GM12878 (cell line): Measurements from ENCODE around the gene GUK1. TPM values are rescaled to one million over a fixed set of nuclear protein-coding genes. Genes with fewer than 3 reads are reported as not detected.

Experiments used
- ATF7 ChIP-seq: fragments of 450-650 bp; IDR thresholded peaks from 2 replicates; pipeline ENCODE4 v1.6.1; 2016; ENCODE audit warnings: low read depth, mild to moderate bottlenecking
- DPF2 ChIP-seq: fragments of 450-650 bp; IDR thresholded peaks from 2 replicates; pipeline ENCODE4 v1.6.1; 2017; ENCODE audit warnings: mild to moderate bottlenecking
- MTA2 ChIP-seq: fragments of 450-650 bp; IDR thresholded peaks from 2 replicates; pipeline ENCODE4 v1.6.1; 2016; ENCODE audit warnings: low read depth, mild to moderate bottlenecking, moderate library complexity
- NFIC ChIP-seq: IDR thresholded peaks from 2 replicates; pipeline ENCODE4 v1.6.1; 2012; ENCODE audit warnings: low read depth, mild to moderate bottlenecking, inconsistent platforms, low read length, moderate library complexity
- NKRF ChIP-seq: fragments of 450-650 bp; conservative IDR thresholded peaks from 2 replicates; pipeline ENCODE4 v1.6.1; 2017; ENCODE audit warnings: mild to moderate bottlenecking, moderate library complexity
- RUNX3 ChIP-seq: IDR thresholded peaks from 2 replicates; pipeline ENCODE4 v1.6.1; 2012; ENCODE audit warnings: low read length, inconsistent platforms
- SIN3A ChIP-seq: IDR thresholded peaks from 2 replicates; pipeline ENCODE4 v1.6.1; 2012; ENCODE audit warnings: low read depth, low read length, improper control_type of control experiment
- YY1 ChIP-seq: IDR thresholded peaks from 2 replicates; pipeline ENCODE4 v1.6.1; 2011; ENCODE audit warnings: low read depth, mild to moderate bottlenecking, low read length
- polyA plus RNA-seq, 11 experiments: library from polyadenylated mRNA; depleted of rRNA in 4 of 11; unstranded in 6 of 11; stranded (reverse) in 5 of 11; fragments of >200 nt; fragmentation: Nextera tagmentation in 4 of 11; fragmentation: Illumina TruSeq in 1 of 11; extraction: Ambion mirVana in 4 of 11; extraction: Trizol in 1 of 11; gene quantifications; 1 replicate in 1 of 11; 2 replicates in 10 of 11; pipeline versions ENCODE4 v1.2.1 to v1.2.3, GENCODE V29; 2011 to 2016; ENCODE audit warnings: inconsistent platforms in 2 of 11, missing spikeins in 2 of 11, low read depth in 1 of 11
- total RNA-seq, 4 experiments: library from RNA; depleted of rRNA in 3 of 4; stranded (reverse); fragments of >200 nt in 3 of 4; fragmentation: Illumina TruSeq in 1 of 4; extraction: Trizol in 1 of 4; gene quantifications; 2 replicates each; pipeline versions ENCODE4 v1.2.1 to v1.2.3, GENCODE V29; 2013 to 2021
- TF ChIP-seq, protein P1 (sequence below), 3 experiments: IDR thresholded peaks in 2 of 3; conservative IDR thresholded peaks in 1 of 3; 2 replicates each; pipeline ENCODE4 v1.5.1; 2011; ENCODE audit warnings: low read depth in 3 of 3, low read length in 3 of 3, mild to moderate bottlenecking in 3 of 3, control low read depth in 2 of 3, moderate library complexity in 2 of 3, inconsistent platforms in 1 of 3, mixed read lengths in 1 of 3; ENCODE audit not compliant: control insufficient read depth in 2 of 3, insufficient read depth in 1 of 3; ENCODE audit errors: extremely low read depth in 1 of 3
- TF ChIP-seq, protein P2 (sequence below): IDR thresholded peaks from 2 replicates; pipeline ENCODE4 v1.6.1; 2012; ENCODE audit warnings: low read depth, low read length, improper control_type of control experiment
- TF ChIP-seq, protein P3 (sequence below): fragments of 450-650 bp; IDR thresholded peaks from 2 replicates; pipeline ENCODE4 v1.6.1; 2016; ENCODE audit warnings: mild to moderate bottlenecking

Gene GUK1
- total and polyA plus RNA-seq, 10 of the 15 experiments (the other 5 are each of a cell fraction or from before 2014, with no cell fraction given): 6.3 to 357 (median 203) TPM

DNA sequence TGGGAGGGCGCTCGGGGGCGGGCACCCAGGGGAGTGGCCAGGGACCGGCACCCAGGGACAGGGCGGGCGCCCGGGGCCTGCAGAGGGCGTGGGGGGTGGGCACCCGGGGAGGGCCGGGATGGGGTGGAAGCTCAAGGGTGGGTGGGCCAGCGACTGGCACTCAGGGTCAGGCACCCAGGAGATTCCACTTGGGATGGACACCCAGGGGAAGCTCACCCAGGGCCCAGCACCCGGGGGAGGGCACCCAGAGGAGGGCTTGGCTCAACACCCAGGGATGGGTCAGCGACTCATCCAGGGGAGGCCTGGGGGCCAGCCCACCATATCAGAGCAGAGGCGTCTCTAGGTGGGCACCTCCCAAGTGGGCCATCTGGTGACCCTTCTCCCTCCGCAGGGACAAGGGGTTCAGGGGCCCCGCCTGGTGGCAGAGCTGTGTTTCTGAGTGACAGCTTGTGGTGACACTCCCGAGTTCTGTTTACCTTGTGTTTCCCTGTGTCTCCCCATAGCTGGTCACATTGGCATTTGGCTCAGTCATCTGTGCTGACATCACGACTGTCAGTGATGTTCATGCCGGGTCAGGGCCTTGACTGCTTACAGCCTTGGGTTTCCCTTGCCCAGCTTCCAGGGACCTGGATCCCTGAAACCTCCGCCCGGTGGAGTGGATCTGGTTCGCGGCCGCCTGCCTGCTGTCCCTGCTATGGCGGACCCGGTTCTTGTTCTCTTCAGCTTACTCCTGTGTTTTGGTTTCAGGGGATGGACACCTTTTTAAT, 26.3 kb downstream of the GUK1 start (continued):
- TF ChIP-seq, protein P1, sequence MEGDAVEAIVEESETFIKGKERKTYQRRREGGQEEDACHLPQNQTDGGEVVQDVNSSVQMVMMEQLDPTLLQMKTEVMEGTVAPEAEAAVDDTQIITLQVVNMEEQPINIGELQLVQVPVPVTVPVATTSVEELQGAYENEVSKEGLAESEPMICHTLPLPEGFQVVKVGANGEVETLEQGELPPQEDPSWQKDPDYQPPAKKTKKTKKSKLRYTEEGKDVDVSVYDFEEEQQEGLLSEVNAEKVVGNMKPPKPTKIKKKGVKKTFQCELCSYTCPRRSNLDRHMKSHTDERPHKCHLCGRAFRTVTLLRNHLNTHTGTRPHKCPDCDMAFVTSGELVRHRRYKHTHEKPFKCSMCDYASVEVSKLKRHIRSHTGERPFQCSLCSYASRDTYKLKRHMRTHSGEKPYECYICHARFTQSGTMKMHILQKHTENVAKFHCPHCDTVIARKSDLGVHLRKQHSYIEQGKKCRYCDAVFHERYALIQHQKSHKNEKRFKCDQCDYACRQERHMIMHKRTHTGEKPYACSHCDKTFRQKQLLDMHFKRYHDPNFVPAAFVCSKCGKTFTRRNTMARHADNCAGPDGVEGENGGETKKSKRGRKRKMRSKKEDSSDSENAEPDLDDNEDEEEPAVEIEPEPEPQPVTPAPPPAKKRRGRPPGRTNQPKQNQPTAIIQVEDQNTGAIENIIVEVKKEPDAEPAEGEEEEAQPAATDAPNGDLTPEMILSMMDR (IDR thresholded peaks at IDR 0.05 in 2 of 3, conservative IDR thresholded peaks at IDR 0.05 in 1 of 3; ENCODE audit: control insufficient read depth in 2 of 3, extremely low read depth in 1 of 3, insufficient read depth in 1 of 3, low read depth in 3 of 3, low read length in 3 of 3): peak; percentile 38 to 57 (median 48); a peak in 4 of 6 replicates
- TF ChIP-seq RUNX3 (0 out of 2 replicates have a peak, but pooled peaks have one; percentile 36), MTA2 (0 out of 2 replicates have a peak, but pooled peaks have one; percentile 30), DPF2 (no peak; the same call in 1 of the 2 replicates), ATF7 (no peak), NFIC (no peak), YY1 (0 out of 2 replicates have a peak, but pooled peaks have one; percentile 12), SIN3A (0 out of 2 replicates have a peak, but pooled peaks have one; percentile 50), NKRF (peak; percentile 59; the same call in 1 of the 2 replicates)
- TF ChIP-seq, protein P2, sequence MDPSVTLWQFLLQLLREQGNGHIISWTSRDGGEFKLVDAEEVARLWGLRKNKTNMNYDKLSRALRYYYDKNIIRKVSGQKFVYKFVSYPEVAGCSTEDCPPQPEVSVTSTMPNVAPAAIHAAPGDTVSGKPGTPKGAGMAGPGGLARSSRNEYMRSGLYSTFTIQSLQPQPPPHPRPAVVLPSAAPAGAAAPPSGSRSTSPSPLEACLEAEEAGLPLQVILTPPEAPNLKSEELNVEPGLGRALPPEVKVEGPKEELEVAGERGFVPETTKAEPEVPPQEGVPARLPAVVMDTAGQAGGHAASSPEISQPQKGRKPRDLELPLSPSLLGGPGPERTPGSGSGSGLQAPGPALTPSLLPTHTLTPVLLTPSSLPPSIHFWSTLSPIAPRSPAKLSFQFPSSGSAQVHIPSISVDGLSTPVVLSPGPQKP: 0 out of 2 replicates have a peak, but pooled peaks have one; percentile 4
- TF ChIP-seq, protein P3, sequence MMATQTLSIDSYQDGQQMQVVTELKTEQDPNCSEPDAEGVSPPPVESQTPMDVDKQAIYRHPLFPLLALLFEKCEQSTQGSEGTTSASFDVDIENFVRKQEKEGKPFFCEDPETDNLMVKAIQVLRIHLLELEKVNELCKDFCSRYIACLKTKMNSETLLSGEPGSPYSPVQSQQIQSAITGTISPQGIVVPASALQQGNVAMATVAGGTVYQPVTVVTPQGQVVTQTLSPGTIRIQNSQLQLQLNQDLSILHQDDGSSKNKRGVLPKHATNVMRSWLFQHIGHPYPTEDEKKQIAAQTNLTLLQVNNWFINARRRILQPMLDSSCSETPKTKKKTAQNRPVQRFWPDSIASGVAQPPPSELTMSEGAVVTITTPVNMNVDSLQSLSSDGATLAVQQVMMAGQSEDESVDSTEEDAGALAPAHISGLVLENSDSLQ: peak; percentile 97
